Activated CD8-positive, alpha-beta T cell treated with anti-CD3 and anti-CD28 coated beads, Interleukin-2, amount 10 ng/mL, durations not matched to agents 7 days and 5 days (primary cell): ENCODE results near the gene MSTO1. TPM values are rescaled to one million over a fixed set of nuclear protein-coding genes. Genes with fewer than 3 reads are reported as not detected.
"Not testable (repeated sequence)": the region's sequence is repeated elsewhere in the genome, so short reads cannot be mapped to it uniquely, and the experiment has no call there.

Experiments
- ATAC-seq: fragments of 150-1000 bp; cut with Tn5 transposase; one replicate; pipeline ENCODE4 v1.10.0; 2021; ENCODE audit warnings: moderate library complexity
- CTCF ChIA-PET: fragments of 350-600 bp; sonication (Branson Sonifier 250); formaldehyde crosslinking; loops from one replicate; lab custom pipeline; 2021; ENCODE audit warnings: antibody characterized with exemption; lab: Charles Lee
- POLR2A ChIA-PET: fragments of 350-600 bp; sonication (Branson Sonifier 250); formaldehyde crosslinking; loops from one replicate; lab custom pipeline; 2021; ENCODE audit warnings: antibody characterized with exemption; lab: Charles Lee
- DNase-seq: peaks from one replicate; pipeline ENCODE4 v3.0.0-alpha.2; 2020
- H3K27ac Mint-ChIP-seq: one replicate; pipeline ENCODE4 v1.8.0; 2021; ENCODE audit warnings: mild to moderate bottlenecking, mixed read lengths
- H3K27me3 Mint-ChIP-seq: one replicate; pipeline ENCODE4 v1.8.0; 2021; ENCODE audit warnings: low read depth, mixed read lengths
- H3K36me3 Mint-ChIP-seq: one replicate; pipeline ENCODE4 v1.8.0; 2021; ENCODE audit warnings: low read depth, mixed read lengths
- H3K4me1 Mint-ChIP-seq: one replicate; pipeline ENCODE4 v1.8.0; 2021; ENCODE audit warnings: low read depth, mixed read lengths
- H3K4me3 Mint-ChIP-seq: one replicate; pipeline ENCODE4 v1.8.0; 2021; ENCODE audit warnings: mild to moderate bottlenecking, mixed read lengths
- H3K9me3 Mint-ChIP-seq: one replicate; pipeline ENCODE4 v1.8.0; 2022; ENCODE audit warnings: mixed read lengths; ENCODE audit not compliant: insufficient read depth
- total RNA-seq, 2 experiments: library from RNA; stranded (reverse); gene quantifications; one replicate each; pipeline ENCODE4 v1.2.3, GENCODE V29; 2021

Gene MSTO1
- total RNA-seq, 2 experiments from 2014 or later: 61.2 to 61.6 TPM

GRCh38 chr1:155623357-155623756 is 13.3 kb downstream of the MSTO1 start:
- DNase-seq: no peak
- ATAC-seq: no peak
- CTCF ChIA-PET: no interaction called here
- H3K4me3 Mint-ChIP-seq: no peak overlapping the region
- H3K27me3 Mint-ChIP-seq: no peaks in the 10 kb centered on the region
- POLR2A ChIA-PET: no interaction called here
- peaks cover 1% of the 10 kb centered on the region for H3K4me1 Mint-ChIP-seq
- no peak overlapping the region for H3K27ac Mint-ChIP-seq
- peaks cover 4% of the 10 kb centered on the region for H3K36me3 Mint-ChIP-seq
- H3K9me3 Mint-ChIP-seq: no peaks in the 10 kb centered on the region

GRCh38 chr1:155626428-155626827 is 16.4 kb downstream of the MSTO1 start:
- H3K9me3 Mint-ChIP-seq, H3K27ac Mint-ChIP-seq, H3K4me3 Mint-ChIP-seq, H3K4me1 Mint-ChIP-seq, H3K27me3 Mint-ChIP-seq, CTCF ChIA-PET, H3K36me3 Mint-ChIP-seq, POLR2A ChIA-PET, ATAC-seq, DNase-seq: not testable (repeated sequence)

GRCh38 chr1:155636397-155637153 is 26.6 kb downstream of the MSTO1 start:
- H3K9me3 Mint-ChIP-seq: peaks cover 4% of the 10 kb centered on the region
- peak overlapping the region; percentile 98 for H3K4me3 Mint-ChIP-seq
- peaks cover 22% of the 10 kb centered on the region for H3K4me1 Mint-ChIP-seq
- ChIA-PET CTCF (no interaction called here), POLR2A (no interaction called here)
- DNase-seq: no peak
- ATAC-seq: peak; percentile 29
- H3K27ac Mint-ChIP-seq: peak overlapping the region; percentile 93
- H3K27me3 Mint-ChIP-seq: no peaks in the 10 kb centered on the region
- H3K36me3 Mint-ChIP-seq: peaks cover 7% of the 10 kb centered on the region

- peaks cover 2% of the 10 kb centered on the region for H3K27me3 Mint-ChIP-seq
- ATAC-seq (no peak), DNase-seq (no peak)
- H3K4me1 Mint-ChIP-seq: peaks cover 22% of the 10 kb centered on the region
- ChIA-PET POLR2A (no interaction called here), CTCF (interaction anchor here (0.8 kb wide), 2 partner anchors 31 to 390 kb away, joined by 3 read pairs; partner anchors contain the start of gene MSTO1)
- peaks cover 25% of the 10 kb centered on the region for H3K9me3 Mint-ChIP-seq
- peaks cover 22% of the 10 kb centered on the region for H3K36me3 Mint-ChIP-seq
- H3K4me3 Mint-ChIP-seq: no peak overlapping the region
- no peak overlapping the region for H3K27ac Mint-ChIP-seq
Observed at GRCh38 chr1:155640367-155640766, 30.3 kb downstream of the MSTO1 start.

- H3K4me1 Mint-ChIP-seq, H3K4me3 Mint-ChIP-seq, H3K27ac Mint-ChIP-seq, CTCF ChIA-PET, ATAC-seq, POLR2A ChIA-PET, DNase-seq, H3K27me3 Mint-ChIP-seq: not testable (repeated sequence)
- Mint-ChIP-seq H3K36me3 (peaks cover 18% of the 10 kb centered on the region), H3K9me3 (peaks cover 25% of the 10 kb centered on the region)
Observed at GRCh38 chr1:155642559-155643180, 32.7 kb downstream of the MSTO1 start.

- Mint-ChIP-seq H3K27me3 (peaks cover 2% of the 10 kb centered on the region), H3K27ac (no peak overlapping the region), H3K4me3 (no peak overlapping the region), H3K36me3 (peaks cover 18% of the 10 kb centered on the region), H3K4me1 (no peaks in the 10 kb centered on the region), H3K9me3 (peaks cover 25% of the 10 kb centered on the region)
- ATAC-seq (no peak), DNase-seq (no peak)
- POLR2A ChIA-PET: no interaction called here
- CTCF ChIA-PET: no interaction called here
Observed at GRCh38 chr1:155643230-155643629, 33.2 kb downstream of the MSTO1 start.

- ATAC-seq (no peak), DNase-seq (no peak)
- CTCF ChIA-PET: interaction anchor here (0.6 kb wide), 1 partner anchor 38 kb away, joined by 3 read pairs; no protein-coding TSS in a partner anchor
- Mint-ChIP-seq H3K36me3 (peaks cover 18% of the 10 kb centered on the region), H3K4me3 (no peak overlapping the region), H3K4me1 (no peaks in the 10 kb centered on the region), H3K27me3 (peaks cover 3% of the 10 kb centered on the region), H3K27ac (no peak overlapping the region), H3K9me3 (peaks cover 25% of the 10 kb centered on the region)
- POLR2A ChIA-PET: no interaction called here
Observed at GRCh38 chr1:155645034-155645598, 35.1 kb downstream of the MSTO1 start.

GRCh38 chr1:155645648-155646047 is 35.6 kb downstream of the MSTO1 start:
- Mint-ChIP-seq H3K27me3 (peaks cover 4% of the 10 kb centered on the region), H3K27ac (no peak overlapping the region), H3K9me3 (peaks cover 25% of the 10 kb centered on the region), H3K4me3 (no peak overlapping the region), H3K36me3 (peaks cover 15% of the 10 kb centered on the region), H3K4me1 (no peaks in the 10 kb centered on the region)
- DNase-seq (no peak), ATAC-seq (no peak)
- CTCF ChIA-PET: no interaction called here
- POLR2A ChIA-PET: interaction anchor here (0.6 kb wide), 1 partner anchor 300 kb away, joined by 3 read pairs; no protein-coding TSS in a partner anchor

- no peak for ATAC-seq
- ChIA-PET CTCF (interaction anchor here (1.4 kb wide), 1 partner anchor 396 kb away, joined by 6 read pairs; no protein-coding TSS in a partner anchor), POLR2A (no interaction called here)
- no peak for DNase-seq
- H3K27me3 Mint-ChIP-seq: peaks cover 5% of the 10 kb centered on the region
- peaks cover 15% of the 10 kb centered on the region for H3K36me3 Mint-ChIP-seq
- peaks cover 24% of the 10 kb centered on the region for H3K9me3 Mint-ChIP-seq
- H3K4me3 Mint-ChIP-seq: no peak overlapping the region
- H3K4me1 Mint-ChIP-seq: no peaks in the 10 kb centered on the region
- H3K27ac Mint-ChIP-seq: no peak overlapping the region
Observed at GRCh38 chr1:155646307-155646706, 36.3 kb downstream of the MSTO1 start.

GRCh38 chr1:155648207-155649147 is 38.5 kb downstream of the MSTO1 start:
- H3K27ac Mint-ChIP-seq: no peak overlapping the region
- peaks cover 13% of the 10 kb centered on the region for H3K27me3 Mint-ChIP-seq
- no peak overlapping the region for H3K4me3 Mint-ChIP-seq
- ChIA-PET CTCF (interaction anchor here (1.3 kb wide), 1 partner anchor 398 kb away, joined by 4 read pairs; no protein-coding TSS in a partner anchor), POLR2A (no interaction called here)
- no peaks in the 10 kb centered on the region for H3K36me3 Mint-ChIP-seq
- peaks cover 4% of the 10 kb centered on the region for H3K9me3 Mint-ChIP-seq
- no peak for DNase-seq
- no peak for ATAC-seq
- H3K4me1 Mint-ChIP-seq: no peaks in the 10 kb centered on the region

GRCh38 chr1:155649676-155650075 is 39.7 kb downstream of the MSTO1 start:
- Mint-ChIP-seq H3K27me3 (peaks cover 15% of the 10 kb centered on the region), H3K4me1 (no peaks in the 10 kb centered on the region), H3K9me3 (no peaks in the 10 kb centered on the region), H3K4me3 (no peak overlapping the region), H3K36me3 (no peaks in the 10 kb centered on the region), H3K27ac (no peak overlapping the region)
- POLR2A ChIA-PET: interaction anchor here (0.7 kb wide), 1 partner anchor 770 kb away, joined by 3 read pairs; no protein-coding TSS in a partner anchor
- CTCF ChIA-PET: no interaction called here
- DNase-seq (no peak), ATAC-seq (no peak)
